CD4-positive, alpha-beta T cell (primary cell): ENCODE results near the gene USP2. TPM values are rescaled to one million over a fixed set of nuclear protein-coding genes. Genes with fewer than 3 reads are reported as not detected.

Experiments used
- ATAC-seq: fragments of 200-7000 bp; cut with Tn5 transposase; one replicate; pipeline ENCODE4 v1.10.0; 2022; ENCODE audit warnings: mild to moderate bottlenecking; ENCODE audit not compliant: poor library complexity
- CTCF ChIA-PET: fragments of 350-600 bp; sonication (Branson Sonifier 250); formaldehyde crosslinking; loops from one replicate; lab custom pipeline; 2021; ENCODE audit warnings: antibody characterized with exemption, inconsistent platforms; lab: Charles Lee
- POLR2A ChIA-PET: fragments of 350-600 bp; sonication (Branson Sonifier 250); formaldehyde crosslinking; loops from one replicate; lab custom pipeline; 2021; ENCODE audit warnings: antibody characterized with exemption, inconsistent platforms; lab: Charles Lee
- DNase-seq, 14 experiments: peaks; one replicate each; pipeline ENCODE4 v3.0.0-alpha.2; 2013 to 2020; ENCODE audit warnings: mixed read lengths in 2 of 14
- H3K27ac ChIP-seq, 2 donors: one replicate each; pipeline versions ENCODE4 v1.5.1 to v1.7.0; 2013; ENCODE audit warnings: low read length in 2 of 2, low read depth in 1 of 2, mild to moderate bottlenecking in 1 of 2
- H3K27me3 ChIP-seq, 2 experiments: 1 replicate in 1 of 2; 2 replicates in 1 of 2; pipeline versions ENCODE4 v1.6.1 to v1.7.0; 2013; ENCODE audit warnings: low read length in 2 of 2, control low read depth in 1 of 2, mild to moderate bottlenecking in 1 of 2, moderate library complexity in 1 of 2; ENCODE audit not compliant: insufficient read depth in 2 of 2, control insufficient read depth in 1 of 2
- H3K36me3 ChIP-seq: one replicate; pipeline ENCODE4 v1.6.1; 2013; ENCODE audit warnings: low read length, control low read depth; ENCODE audit not compliant: insufficient read depth
- H3K4me1 ChIP-seq: one replicate; pipeline ENCODE4 v1.6.1; 2013; ENCODE audit warnings: low read length, control low read depth; ENCODE audit not compliant: insufficient read depth
- H3K4me3 ChIP-seq: one replicate; pipeline ENCODE4 v1.5.1; 2013; ENCODE audit warnings: mild to moderate bottlenecking, low read length, moderate library complexity
- H3K9me3 ChIP-seq, 2 experiments: 1 replicate in 1 of 2; 2 replicates in 1 of 2; pipeline versions ENCODE4 v1.6.1 to v1.7.0; 2013; ENCODE audit warnings: low read length in 2 of 2, mild to moderate bottlenecking in 2 of 2, control low read depth in 1 of 2, moderate library complexity in 1 of 2; ENCODE audit not compliant: control insufficient read depth in 1 of 2, insufficient read depth in 1 of 2
- H3K27ac Mint-ChIP-seq: one replicate; pipeline ENCODE4 v1.8.0; 2020; ENCODE audit warnings: mixed read lengths
- H3K27me3 Mint-ChIP-seq: one replicate; pipeline ENCODE4 v1.8.0; 2021; ENCODE audit warnings: mixed read lengths
- H3K36me3 Mint-ChIP-seq: one replicate; pipeline ENCODE4 v1.8.0; 2021; ENCODE audit warnings: low read depth, mixed read lengths
- H3K4me1 Mint-ChIP-seq: one replicate; pipeline ENCODE4 v1.8.0; 2021; ENCODE audit warnings: low read depth, mixed read lengths
- H3K4me3 Mint-ChIP-seq: one replicate; pipeline ENCODE4 v1.8.0; 2020; ENCODE audit warnings: mild to moderate bottlenecking, mixed read lengths
- H3K9me3 Mint-ChIP-seq: one replicate; pipeline ENCODE4 v1.8.0; 2020; ENCODE audit warnings: mixed read lengths
- intact Hi-C, 2 experiments: fragments of 100-400 bp; cut with DNase I in 1 of 2; cut with micrococcal nuclease in 1 of 2; formaldehyde crosslinking; loops; one replicate each; pipeline versions ENCODE4 v1.15.1 to v1.9.0; 2023 to 2025; cut with DNase I, micrococcal nuclease
- total RNA-seq, 174 experiments: library from RNA in 2 of 174; stranded (reverse) in 2 of 174; gene quantifications; one replicate each; pipeline ENCODE4 v1.2.3 and lab custom pipeline; 2021 to 2026
- TF ChIP-seq, protein P1 (sequence below): fragments of 200-600 bp; IDR thresholded peaks from one replicate; pipeline ENCODE4 v1.8.0; 2022; ENCODE audit warnings: antibody characterized with exemption, mild to moderate bottlenecking

The USP2 gene
- total RNA-seq, 2 experiments from 2014 or later, result 2.0 to 2.6 TPM

DNA sequence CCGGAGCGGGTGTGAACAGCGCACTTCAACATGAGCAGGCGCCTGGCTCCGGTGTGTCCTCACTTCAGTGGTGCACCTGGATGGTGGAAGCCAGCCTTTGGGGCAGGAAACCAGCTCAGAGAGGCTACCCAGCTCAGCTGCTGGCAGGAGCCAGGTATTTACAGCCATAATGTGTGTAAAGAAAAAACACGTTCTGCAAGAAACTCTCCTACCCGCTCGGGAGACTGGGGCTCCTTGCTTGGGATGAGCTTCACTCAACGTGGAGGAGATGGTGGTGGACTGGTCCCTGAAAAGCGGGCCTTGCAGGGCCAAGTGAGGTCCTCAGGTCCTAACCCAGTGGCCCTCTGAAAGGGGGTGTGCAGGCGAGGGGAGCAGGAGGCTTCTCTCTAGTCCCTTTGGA, 72.1 kb downstream of the USP2 start:
- peak overlapping the region; percentile 47 for H3K27ac Mint-ChIP-seq
- no peaks in the 10 kb centered on the region for H3K9me3 Mint-ChIP-seq
- Histone ChIP-seq H3K9me3 (no peaks in the 10 kb centered on the region), H3K4me3 (no peak overlapping the region), H3K36me3 (peaks cover 3% of the 10 kb centered on the region), H3K27me3 (peaks cover 1 to 3% of the 10 kb centered on the region in 2 experiments), H3K27ac (no peak overlapping the region), H3K4me1 (peaks cover 28% of the 10 kb centered on the region)
- ATAC-seq (no peak), DNase-seq (no peak)
- CTCF ChIA-PET, result interaction anchor here (0.7 kb wide), 1 partner anchor 12 kb away, joined by 3 read pairs; no protein-coding TSS in a partner anchor
- intact Hi-C loops, result no loop called here
- H3K4me1 Mint-ChIP-seq, result peaks cover 31% of the 10 kb centered on the region
- H3K4me3 Mint-ChIP-seq, result no peak overlapping the region
- H3K27me3 Mint-ChIP-seq, result peaks cover 4% of the 10 kb centered on the region
- peaks cover 22% of the 10 kb centered on the region for H3K36me3 Mint-ChIP-seq
- POLR2A ChIA-PET, result interaction anchor here (3.8 kb wide), 1 partner anchor 12 kb away, joined by 14 read pairs; no protein-coding TSS in a partner anchor
- TF ChIP-seq, protein P1, sequence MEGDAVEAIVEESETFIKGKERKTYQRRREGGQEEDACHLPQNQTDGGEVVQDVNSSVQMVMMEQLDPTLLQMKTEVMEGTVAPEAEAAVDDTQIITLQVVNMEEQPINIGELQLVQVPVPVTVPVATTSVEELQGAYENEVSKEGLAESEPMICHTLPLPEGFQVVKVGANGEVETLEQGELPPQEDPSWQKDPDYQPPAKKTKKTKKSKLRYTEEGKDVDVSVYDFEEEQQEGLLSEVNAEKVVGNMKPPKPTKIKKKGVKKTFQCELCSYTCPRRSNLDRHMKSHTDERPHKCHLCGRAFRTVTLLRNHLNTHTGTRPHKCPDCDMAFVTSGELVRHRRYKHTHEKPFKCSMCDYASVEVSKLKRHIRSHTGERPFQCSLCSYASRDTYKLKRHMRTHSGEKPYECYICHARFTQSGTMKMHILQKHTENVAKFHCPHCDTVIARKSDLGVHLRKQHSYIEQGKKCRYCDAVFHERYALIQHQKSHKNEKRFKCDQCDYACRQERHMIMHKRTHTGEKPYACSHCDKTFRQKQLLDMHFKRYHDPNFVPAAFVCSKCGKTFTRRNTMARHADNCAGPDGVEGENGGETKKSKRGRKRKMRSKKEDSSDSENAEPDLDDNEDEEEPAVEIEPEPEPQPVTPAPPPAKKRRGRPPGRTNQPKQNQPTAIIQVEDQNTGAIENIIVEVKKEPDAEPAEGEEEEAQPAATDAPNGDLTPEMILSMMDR, result no peak

DNA sequence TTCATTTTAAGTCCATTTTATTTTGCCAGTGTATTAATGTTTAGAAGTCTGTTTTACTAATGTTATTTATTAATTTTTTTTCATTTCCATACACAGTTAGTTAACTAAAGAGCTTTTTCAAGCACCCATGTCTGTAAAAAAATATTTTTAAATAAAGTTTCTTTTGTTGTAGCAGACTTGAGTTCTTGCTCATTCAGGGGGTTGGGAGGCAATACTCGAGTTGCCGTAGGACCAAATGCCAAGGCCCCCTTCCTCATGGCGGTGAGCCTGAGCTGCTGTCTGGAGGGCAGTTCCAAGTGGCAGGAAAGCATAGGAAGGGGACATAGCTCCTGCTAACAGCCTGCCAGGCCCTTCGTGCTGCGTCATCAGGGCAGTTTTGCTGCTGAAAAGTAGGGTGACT, 73.5 kb downstream of the USP2 start:
- Histone ChIP-seq H3K9me3 (no peaks in the 10 kb centered on the region), H3K27me3 (no peaks in the 10 kb centered on the region), H3K27ac (no peak overlapping the region), H3K4me1 (peaks cover 26% of the 10 kb centered on the region), H3K36me3 (peaks cover 17% of the 10 kb centered on the region), H3K4me3 (no peak overlapping the region)
- TF ChIP-seq, protein P1, result no peak
- Mint-ChIP-seq H3K4me3 (no peak overlapping the region), H3K27me3 (no peaks in the 10 kb centered on the region), H3K36me3 (peaks cover 37% of the 10 kb centered on the region), H3K9me3 (no peaks in the 10 kb centered on the region), H3K4me1 (peaks cover 31% of the 10 kb centered on the region), H3K27ac (peak overlapping the region; percentile 39)
- intact Hi-C loops, result no loop called here
- DNase-seq (no peak), ATAC-seq (no peak)
- ChIA-PET POLR2A (interaction anchor here (1.1 to 3.8 kb wide), 3 partner anchors 13 to 290 kb away, joined by 3 to 14 read pairs (median 4); partner anchors contain the start of gene RPS25), CTCF (interaction anchor here (1.1 to 1.6 kb wide), 4 partner anchors 8 to 73 kb away, joined by 3 to 4 read pairs (median 3); partner anchors contain the start of gene USP2)

DNA sequence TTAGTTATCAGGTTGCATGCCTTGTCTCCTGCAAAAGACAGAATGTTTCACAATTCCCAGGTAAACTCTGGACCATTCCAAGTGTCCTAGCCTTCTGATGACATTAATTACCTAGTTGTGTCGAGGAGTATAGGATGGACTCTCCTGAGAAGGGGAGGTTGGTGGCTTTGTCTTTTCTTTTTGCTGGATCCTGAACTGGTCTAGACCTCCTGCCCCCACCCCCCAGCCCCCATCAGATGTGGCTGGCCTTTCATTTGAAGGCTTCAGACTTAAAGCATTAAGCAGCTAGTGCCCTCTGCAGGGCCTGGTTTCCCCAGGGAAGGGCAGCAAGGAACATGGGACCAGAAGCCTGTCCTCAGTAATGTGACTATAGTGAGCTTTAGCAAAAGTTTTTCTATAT, 74.3 kb downstream of the USP2 start:
- no peak for DNase-seq
- peaks cover 25% of the 10 kb centered on the region for H3K36me3 ChIP-seq
- no peaks in the 10 kb centered on the region for H3K27me3 Mint-ChIP-seq
- intact Hi-C loops, result no loop called here
- H3K4me1 ChIP-seq, result peaks cover 26% of the 10 kb centered on the region
- H3K4me3 Mint-ChIP-seq, result no peak overlapping the region
- H3K4me3 ChIP-seq, result no peak overlapping the region
- peak overlapping the region in 1 of 2 donors; percentile 23 for H3K27ac ChIP-seq
- H3K36me3 Mint-ChIP-seq, result peaks cover 44% of the 10 kb centered on the region
- H3K9me3 ChIP-seq, result no peaks in the 10 kb centered on the region
- ATAC-seq, result no peak
- TF ChIP-seq, protein P1, result no peak
- H3K4me1 Mint-ChIP-seq, result peaks cover 35% of the 10 kb centered on the region
- POLR2A ChIA-PET, result interaction anchor here (0.8 to 3.8 kb wide), 5 partner anchors 8 to 24 kb away, joined by 3 to 15 read pairs (median 4); partner anchors contain the start of gene MCAM
- peak overlapping the region; percentile 96 for H3K27ac Mint-ChIP-seq
- no peaks in the 10 kb centered on the region for H3K27me3 ChIP-seq
- no peaks in the 10 kb centered on the region for H3K9me3 Mint-ChIP-seq
- CTCF ChIA-PET, result interaction anchor here (0.8 to 1.6 kb wide), 4 partner anchors 8 to 138 kb away, joined by 3 to 4 read pairs (median 3); partner anchors contain the start of genes NLRX1 and USP2
